GM12873 (cell line): ENCODE results near the gene ST3GAL4.

Experiments used
- TF ChIP-seq, protein P1 (sequence below): IDR thresholded peaks from 2 replicates; pipeline ENCODE4 v1.5.1; 2012; ENCODE audit warnings: low read depth, mild to moderate bottlenecking, moderate library complexity, low read length, control low read depth; ENCODE audit not compliant: insufficient read depth; ENCODE audit errors: missing control alignments

Gene ST3GAL4

DNA sequence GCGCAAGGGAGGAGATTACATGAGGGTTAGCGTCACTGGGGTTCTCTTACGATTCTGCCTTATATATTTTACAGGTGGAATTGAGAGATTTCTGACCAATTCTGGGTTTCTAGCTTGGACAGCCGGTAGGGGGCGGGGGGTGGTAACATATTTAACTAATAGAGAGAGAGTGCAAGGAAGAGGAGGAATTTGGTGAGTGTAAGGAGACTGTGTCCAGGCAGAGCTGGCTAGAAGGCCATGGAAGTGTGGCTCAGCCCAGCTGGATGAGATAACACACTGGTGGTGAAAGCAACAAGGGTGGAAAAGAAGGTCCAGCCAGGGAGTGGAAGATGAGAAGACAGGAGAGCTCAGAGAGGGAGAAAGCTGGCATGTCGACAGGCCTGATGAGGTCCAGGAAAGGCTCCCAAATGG, 56.5 kb downstream of the ST3GAL4 start:
- TF ChIP-seq, protein P1, sequence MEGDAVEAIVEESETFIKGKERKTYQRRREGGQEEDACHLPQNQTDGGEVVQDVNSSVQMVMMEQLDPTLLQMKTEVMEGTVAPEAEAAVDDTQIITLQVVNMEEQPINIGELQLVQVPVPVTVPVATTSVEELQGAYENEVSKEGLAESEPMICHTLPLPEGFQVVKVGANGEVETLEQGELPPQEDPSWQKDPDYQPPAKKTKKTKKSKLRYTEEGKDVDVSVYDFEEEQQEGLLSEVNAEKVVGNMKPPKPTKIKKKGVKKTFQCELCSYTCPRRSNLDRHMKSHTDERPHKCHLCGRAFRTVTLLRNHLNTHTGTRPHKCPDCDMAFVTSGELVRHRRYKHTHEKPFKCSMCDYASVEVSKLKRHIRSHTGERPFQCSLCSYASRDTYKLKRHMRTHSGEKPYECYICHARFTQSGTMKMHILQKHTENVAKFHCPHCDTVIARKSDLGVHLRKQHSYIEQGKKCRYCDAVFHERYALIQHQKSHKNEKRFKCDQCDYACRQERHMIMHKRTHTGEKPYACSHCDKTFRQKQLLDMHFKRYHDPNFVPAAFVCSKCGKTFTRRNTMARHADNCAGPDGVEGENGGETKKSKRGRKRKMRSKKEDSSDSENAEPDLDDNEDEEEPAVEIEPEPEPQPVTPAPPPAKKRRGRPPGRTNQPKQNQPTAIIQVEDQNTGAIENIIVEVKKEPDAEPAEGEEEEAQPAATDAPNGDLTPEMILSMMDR, result no peak

DNA sequence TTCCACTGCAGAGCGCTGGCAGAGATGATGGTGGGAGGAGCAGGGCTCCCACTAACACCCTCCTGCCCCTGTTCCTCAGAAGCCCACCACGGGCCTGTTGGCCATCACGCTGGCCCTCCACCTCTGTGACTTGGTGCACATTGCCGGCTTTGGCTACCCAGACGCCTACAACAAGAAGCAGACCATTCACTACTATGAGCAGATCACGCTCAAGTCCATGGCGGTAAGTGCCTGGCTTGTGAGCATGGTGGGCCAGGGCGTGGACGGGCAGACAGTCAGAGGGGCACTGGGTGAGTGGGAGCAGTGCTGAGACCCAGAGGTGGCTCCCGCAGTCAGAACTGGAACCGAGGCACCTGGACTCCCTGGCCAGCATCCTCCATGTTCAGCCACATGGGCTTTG, 57.9 kb downstream of the ST3GAL4 start:
- TF ChIP-seq, protein P1, result no peak

DNA sequence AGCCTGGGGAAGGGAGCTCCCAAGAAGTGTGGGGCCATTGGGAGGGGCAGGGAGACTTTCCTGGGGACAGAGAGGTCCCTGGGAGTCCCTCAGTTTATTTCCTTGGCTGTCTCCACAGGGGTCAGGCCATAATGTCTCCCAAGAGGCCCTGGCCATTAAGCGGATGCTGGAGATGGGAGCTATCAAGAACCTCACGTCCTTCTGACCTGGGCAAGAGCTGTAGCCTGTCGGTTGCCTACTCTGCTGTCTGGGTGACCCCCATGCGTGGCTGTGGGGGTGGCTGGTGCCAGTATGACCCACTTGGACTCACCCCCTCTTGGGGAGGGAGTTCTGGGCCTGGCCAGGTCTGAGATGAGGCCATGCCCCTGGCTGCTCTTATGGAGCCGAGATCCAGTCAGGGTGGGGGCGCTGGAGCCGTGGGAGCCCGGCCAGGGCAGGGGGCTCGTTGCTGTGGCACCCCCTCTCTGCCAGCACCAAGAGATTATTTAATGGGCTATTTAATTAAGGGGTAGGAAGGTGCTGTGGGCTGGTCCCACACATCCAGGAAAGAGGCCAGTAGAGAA, 58.4 kb downstream of the ST3GAL4 start:
- TF ChIP-seq, protein P1, result no peak

DNA sequence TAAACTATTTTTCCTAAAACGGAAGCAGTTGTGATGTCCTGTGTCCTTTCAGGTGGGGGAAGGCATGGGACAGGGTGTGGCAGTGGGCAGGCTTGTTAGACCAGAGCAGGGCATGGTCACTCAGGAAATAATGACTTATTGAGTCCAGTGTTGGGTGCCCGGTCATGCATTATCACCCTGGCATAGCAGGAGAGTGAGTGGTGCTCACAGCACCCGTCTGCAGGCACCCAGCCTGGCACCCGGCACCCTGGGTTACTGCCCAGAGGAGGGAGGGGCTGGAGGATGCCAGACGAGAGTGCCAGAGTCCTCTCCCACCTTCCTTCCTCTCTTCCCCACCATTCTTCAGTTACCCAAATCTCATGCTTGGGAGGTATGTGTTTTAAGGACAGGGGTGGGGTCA, 59.1 kb downstream of the ST3GAL4 start:
- TF ChIP-seq, protein P1, result no peak

DNA sequence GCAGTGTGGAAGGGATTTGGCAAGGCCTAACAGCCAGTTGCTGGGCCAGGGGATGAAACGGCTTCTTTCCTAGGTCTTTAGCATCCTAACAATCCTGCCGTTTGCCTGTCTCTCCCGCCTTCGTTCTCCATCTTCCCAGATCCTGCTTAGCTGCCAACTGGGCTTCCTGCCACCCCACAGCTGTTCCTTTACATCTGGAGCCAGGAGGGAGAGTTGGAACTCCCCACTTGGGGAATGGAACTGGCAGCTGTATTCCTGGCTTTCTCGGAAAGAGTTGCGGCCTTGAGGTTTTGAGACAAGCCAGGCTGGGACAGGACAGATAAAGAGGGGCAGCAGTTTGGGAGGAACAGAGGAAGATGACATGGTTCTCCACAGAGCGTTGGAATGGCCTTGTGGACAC, 59.6 kb downstream of the ST3GAL4 start:
- TF ChIP-seq, protein P1, result no peak

DNA sequence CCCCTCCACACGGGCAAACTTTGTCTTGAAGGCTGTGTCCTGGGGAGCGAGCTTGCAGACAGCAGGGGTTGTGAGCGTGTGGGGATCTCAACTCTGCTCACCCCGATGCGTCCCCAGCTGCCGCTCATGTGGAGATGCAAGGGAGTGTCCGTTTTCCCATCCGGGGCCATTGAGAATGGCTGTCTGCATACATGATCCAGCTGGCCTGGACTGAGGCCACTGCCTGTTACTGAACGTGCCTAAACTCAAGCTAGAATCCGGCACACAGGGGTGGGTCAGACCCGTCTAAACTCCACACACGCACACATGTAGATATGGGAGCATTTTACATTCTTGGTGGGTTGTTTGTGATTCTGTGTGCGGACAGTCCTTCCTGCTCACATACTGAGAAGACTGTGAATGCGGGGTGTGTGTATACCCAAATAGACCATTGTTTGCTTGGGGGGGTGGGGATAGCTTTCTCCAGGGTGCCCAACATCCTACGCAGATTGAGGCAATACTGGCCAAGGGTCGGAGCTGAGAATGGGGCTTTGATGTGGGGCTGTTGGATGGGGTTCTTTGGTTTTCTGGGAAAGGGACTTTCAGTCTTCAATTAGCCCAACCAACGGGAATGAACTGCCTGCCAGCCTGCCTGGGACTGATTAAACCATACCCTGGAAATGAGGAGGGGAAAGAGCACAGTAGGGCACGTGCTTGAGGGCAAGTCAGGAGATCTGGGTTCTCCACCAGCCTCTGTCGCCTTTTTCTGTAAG, 60.4 kb downstream of the ST3GAL4 start:
- TF ChIP-seq, protein P1, result no peak

DNA sequence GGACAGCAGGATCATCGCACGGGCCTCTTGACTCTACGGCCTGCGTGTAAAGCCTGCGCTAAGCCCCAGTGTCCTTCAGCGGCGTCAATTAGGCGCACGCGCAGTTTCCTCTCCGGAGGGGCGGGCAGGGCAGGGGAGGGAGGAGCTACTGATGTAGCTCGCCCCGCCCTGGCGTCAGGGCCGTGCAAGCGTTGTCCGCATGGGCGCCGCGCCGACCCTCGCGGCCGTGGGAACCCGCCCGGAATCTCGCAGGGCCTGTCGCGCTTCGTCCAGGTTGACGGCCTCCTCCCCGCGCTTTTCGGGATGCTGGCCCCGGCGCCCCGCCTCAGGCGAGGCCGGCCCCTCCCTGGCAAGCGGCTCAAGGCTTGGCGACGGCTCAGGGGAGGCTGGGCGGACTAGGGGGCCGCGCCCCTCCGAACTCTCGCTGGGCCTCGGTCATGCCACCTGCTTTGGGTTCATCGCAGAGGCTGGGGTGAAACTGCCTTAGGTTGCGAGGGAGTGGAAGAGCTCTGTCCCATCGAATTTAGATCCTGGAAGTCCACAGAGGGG, 61.1 kb downstream of the ST3GAL4 start:
- TF ChIP-seq, protein P1, result no peak
